Measurements from ENCODE around the gene CBFA2T3. TPM values are rescaled to one million over a fixed set of nuclear protein-coding genes. Genes with fewer than 3 reads are reported as not detected.

Gene CBFA2T3
- total RNA-seq, 4 donors from 2014 or later = 0.84 to 12.6 (median 1.4) TPM

DNA sequence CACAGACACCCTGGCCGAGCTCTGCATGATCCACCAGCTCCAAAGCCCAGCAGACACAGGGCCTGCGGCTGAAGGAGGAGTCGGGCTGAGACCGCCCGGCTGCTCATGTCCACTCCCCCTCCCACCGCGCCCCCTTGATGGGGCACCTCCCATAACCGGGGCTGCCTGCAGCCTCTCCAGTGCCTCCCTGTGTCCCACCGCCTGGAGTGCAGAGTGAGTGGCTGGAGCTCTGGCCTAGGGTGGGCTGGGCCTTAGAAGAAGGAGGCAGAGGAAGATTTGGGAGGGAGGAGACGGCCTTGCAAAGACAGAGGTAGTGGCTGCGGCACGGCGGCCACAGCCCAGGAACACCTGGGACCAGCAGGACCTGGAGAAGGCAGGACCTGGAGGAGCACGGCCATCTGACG is 4.0 kb downstream of the CBFA2T3 start:
- TF ChIP-seq, protein P1, sequence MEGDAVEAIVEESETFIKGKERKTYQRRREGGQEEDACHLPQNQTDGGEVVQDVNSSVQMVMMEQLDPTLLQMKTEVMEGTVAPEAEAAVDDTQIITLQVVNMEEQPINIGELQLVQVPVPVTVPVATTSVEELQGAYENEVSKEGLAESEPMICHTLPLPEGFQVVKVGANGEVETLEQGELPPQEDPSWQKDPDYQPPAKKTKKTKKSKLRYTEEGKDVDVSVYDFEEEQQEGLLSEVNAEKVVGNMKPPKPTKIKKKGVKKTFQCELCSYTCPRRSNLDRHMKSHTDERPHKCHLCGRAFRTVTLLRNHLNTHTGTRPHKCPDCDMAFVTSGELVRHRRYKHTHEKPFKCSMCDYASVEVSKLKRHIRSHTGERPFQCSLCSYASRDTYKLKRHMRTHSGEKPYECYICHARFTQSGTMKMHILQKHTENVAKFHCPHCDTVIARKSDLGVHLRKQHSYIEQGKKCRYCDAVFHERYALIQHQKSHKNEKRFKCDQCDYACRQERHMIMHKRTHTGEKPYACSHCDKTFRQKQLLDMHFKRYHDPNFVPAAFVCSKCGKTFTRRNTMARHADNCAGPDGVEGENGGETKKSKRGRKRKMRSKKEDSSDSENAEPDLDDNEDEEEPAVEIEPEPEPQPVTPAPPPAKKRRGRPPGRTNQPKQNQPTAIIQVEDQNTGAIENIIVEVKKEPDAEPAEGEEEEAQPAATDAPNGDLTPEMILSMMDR (IDR thresholded peaks at IDR 0.05) = no peak
- ATAC-seq (ENCODE audit: low FRiP score) = no peak
- no peak for DNase-seq (ENCODE audit: low spot score)

DNA sequence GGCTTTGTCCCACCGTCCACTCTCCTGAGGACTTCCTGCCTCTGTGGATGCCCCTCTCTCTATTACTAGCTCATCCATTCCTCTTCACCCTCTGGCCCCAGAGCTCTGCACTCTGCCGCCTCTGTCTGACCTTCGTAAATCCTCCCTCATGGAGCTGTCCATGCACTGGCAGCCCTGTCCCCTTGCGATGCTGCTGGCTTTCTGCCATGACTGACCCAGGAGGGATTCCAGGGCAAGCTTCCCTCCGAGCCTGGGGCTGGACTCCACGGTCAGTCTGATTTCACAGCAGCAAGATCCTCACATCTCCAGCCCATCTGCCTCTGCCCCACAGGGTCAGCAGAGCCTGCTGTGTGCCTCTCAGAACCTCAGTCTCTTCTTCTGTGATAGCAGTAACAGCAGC is 4.7 kb downstream of the CBFA2T3 start:
- ATAC-seq (ENCODE audit: low FRiP score) = no peak
- DNase-seq (ENCODE audit: low spot score) = no peak
- TF ChIP-seq, protein P1 (IDR thresholded peaks at IDR 0.05) = no peak

DNA sequence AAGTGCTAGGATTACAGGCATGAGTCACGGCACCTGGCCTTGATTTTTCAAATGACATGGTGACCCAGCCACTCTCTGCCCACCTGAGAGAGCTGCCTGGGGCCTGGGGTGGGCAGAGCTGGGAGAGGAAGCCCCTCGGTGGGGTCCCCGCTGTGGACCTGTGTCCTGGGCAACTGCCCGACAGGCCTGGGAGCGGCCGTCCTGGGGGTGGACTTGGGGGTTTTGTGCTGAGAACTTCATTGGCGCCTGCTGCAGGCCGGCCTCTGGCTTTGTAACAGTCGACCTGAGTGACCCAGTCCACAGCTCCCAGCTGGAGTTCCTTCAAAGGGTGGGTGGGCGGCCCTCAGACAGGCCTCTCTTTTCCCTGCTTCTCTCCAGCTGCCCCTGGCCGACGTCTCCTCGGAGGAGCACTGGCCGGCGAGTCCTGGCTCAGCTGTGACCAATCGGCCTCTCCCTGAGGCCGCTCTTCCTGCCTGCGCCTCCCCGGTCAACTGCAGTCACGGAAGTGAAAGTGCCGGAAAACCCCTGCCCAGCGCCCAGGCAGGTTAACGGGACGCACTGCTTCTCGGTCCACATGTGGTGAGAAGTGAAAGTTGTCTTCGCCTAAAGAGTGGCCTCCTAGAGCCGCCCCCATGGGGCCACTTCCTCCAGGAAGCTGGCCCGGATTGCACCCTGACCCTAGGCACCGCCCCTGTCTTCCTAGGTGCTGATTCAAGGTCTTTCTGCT is 5.5 kb downstream of the CBFA2T3 start:
- TF ChIP-seq, protein P1 (IDR thresholded peaks at IDR 0.05) = no peak
- no peak for DNase-seq (ENCODE audit: low spot score)
- no peak for ATAC-seq (ENCODE audit: low FRiP score)

DNA sequence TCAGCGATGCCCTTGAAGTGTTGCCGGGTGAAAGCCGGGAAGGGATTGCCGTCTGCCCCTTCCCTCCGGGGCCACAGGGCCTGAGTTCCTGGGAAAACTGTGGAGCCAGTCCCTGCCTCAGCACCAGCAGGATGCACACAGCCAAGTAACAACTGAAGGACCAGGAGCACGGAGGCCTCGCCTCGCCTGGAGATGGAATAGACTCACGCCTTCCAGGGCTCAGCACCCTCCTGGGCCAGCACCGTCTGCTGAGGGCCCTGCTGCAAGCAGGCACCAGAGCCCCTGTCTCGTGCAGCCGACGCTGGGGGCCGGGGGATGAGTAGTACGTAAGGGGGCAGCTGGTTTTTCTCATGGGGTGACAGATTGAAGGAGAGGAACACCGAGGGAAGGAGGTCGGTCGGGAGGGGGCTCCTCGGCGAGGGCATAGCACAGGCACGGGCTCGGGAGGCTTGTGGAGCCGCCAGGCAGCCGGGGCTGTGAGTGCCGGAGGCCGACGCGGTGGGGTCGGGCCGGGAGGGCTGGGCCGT is 6.4 kb downstream of the CBFA2T3 start:
- DNase-seq (ENCODE audit: low spot score) (no peak), ATAC-seq (ENCODE audit: low FRiP score) (no peak)
- TF ChIP-seq, protein P1 (IDR thresholded peaks at IDR 0.05) = no peak

DNA sequence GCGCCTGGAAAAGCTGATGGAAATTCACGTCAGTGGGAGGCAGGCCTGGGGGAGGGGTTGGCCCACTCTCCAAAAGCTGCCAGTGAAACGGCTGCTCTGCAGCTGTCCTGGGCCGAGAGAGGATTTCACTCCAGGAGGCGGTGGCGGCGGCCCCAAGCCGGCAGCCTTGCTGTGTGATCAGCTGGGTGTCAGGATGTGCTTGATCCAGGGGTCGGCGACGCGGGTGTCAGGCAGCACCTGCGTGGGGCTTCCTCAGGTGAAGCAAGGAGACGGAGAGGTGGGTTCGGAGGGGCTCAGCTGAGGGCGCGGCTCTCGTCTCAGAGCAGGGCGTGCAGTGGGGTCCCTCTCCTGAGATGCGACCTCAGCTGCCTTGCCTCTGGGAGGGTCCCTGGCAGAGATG is 7.0 kb downstream of the CBFA2T3 start:
- TF ChIP-seq, protein P1 (IDR thresholded peaks at IDR 0.05) = no peak
- DNase-seq (ENCODE audit: low spot score) (no peak), ATAC-seq (ENCODE audit: low FRiP score) (no peak)

DNA sequence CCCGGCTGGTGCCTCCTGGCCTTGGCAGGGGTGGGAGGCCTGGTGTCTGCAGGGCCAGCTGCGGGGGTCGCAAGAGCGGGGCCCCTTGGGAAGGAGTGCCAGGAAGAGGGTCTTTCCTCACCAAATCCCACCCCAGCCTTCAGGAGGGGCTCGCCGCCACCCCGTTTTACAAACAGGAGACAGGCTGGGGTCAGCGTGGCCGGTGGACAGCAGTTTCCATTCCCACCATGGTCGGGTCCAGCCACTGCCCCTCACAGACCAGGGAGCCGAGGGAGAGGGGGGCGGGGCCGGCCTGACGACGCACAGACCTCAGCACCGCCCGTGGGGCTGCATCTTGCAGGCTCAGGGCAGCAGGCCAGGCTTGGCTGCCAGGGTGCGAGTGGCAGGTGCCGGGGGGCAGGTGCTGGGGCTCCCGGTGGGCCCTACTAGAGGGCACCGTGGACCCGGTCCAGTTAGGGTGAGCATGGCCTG is 7.6 kb downstream of the CBFA2T3 start:
- ATAC-seq (ENCODE audit: low FRiP score) (no peak), DNase-seq (ENCODE audit: low spot score) (no peak)
- TF ChIP-seq, protein P1 (IDR thresholded peaks at IDR 0.05) = no peak

All from omental fat pad (tissue), 4 donors.